PC-9 (cell line): ENCODE measurements around the gene SKIL. TPM values are rescaled to one million over a fixed set of nuclear protein-coding genes. Genes with fewer than 3 reads are reported as not detected.

Experiments used
- BruUV-seq: library from RNA; stranded (reverse); fragments of 400-500 nt; replicated peaks from 2 replicates; lab custom pipeline; 2021; lab: Mats Ljungman, UMichigan
- CTCF ChIA-PET: fragments of 300-600 bp; sonication (Branson Sonifier 250); formaldehyde crosslinking; loops from one replicate; lab custom pipeline; 2022; ENCODE audit warnings: antibody characterized with exemption; lab: Charles Lee
- POLR2A ChIA-PET: fragments of 300-600 bp; sonication (Branson Sonifier 250); formaldehyde crosslinking; loops from one replicate; lab custom pipeline; 2022; ENCODE audit warnings: antibody characterized with exemption; ENCODE audit not compliant: unreplicated experiment; lab: Charles Lee
- DNase-seq, 2 experiments: peaks; one replicate each; pipeline versions ENCODE4 v3.0.0 to v3.0.0-alpha.2; 2015 to 2022; ENCODE audit warnings: mixed read lengths in 1 of 2
- H2AFZ ChIP-seq: fragments of 200-600 bp; sonication (generic); 2 replicates; pipeline ENCODE4 v1.8.1; 2017; ENCODE audit warnings: antibody characterized with exemption
- H3F3A ChIP-seq: fragments of 200-600 bp; sonication (generic); 2 replicates; pipeline ENCODE4 v1.8.1; 2017; ENCODE audit warnings: antibody characterized with exemption, mild to moderate bottlenecking, low read depth; ENCODE audit not compliant: insufficient read depth
- H3K27ac ChIP-seq: fragments of 200-600 bp; sonication (generic); 2 replicates; pipeline ENCODE4 v1.6.1; 2016; ENCODE audit warnings: mixed run types
- H3K27me3 ChIP-seq: fragments of 200-600 bp; sonication (generic); 2 replicates; pipeline ENCODE4 v1.6.1; 2016; ENCODE audit warnings: low read depth, mixed run types; ENCODE audit not compliant: insufficient read depth
- H3K36me3 ChIP-seq: fragments of 200-600 bp; sonication (generic); 2 replicates; pipeline ENCODE4 v1.6.1; 2016; ENCODE audit warnings: low read depth, mixed run types
- H3K4me1 ChIP-seq: fragments of 200-600 bp; sonication (generic); replicated peaks from 2 replicates; pipeline ENCODE4 v1.6.1; 2016; ENCODE audit warnings: mixed run types; ENCODE audit not compliant: insufficient read depth
- H3K4me2 ChIP-seq: fragments of 200-600 bp; sonication (generic); 2 replicates; pipeline ENCODE4 v1.6.1; 2017; ENCODE audit warnings: mixed run types
- H3K4me3 ChIP-seq: fragments of 200-600 bp; sonication (generic); 2 replicates; pipeline ENCODE4 v1.6.1; 2016; ENCODE audit warnings: mixed run types
- H3K79me2 ChIP-seq: fragments of 200-600 bp; sonication (generic); 2 replicates; pipeline ENCODE4 v1.6.1; 2017; ENCODE audit warnings: low read depth, mixed run types
- H3K9me2 ChIP-seq: fragments of 200-600 bp; sonication (generic); 2 replicates; pipeline ENCODE4 v1.8.1; 2017; ENCODE audit warnings: mild to moderate bottlenecking; ENCODE audit not compliant: insufficient read depth
- H3K9me3 ChIP-seq: fragments of 200-600 bp; sonication (generic); 2 replicates; pipeline ENCODE4 v1.8.1; 2016; ENCODE audit warnings: low read depth; ENCODE audit not compliant: insufficient read depth
- H4K20me1 ChIP-seq: fragments of 200-600 bp; sonication (generic); 2 replicates; pipeline ENCODE4 v1.8.1; 2017; ENCODE audit not compliant: insufficient read depth
- EZH2 ChIP-seq: fragments of 200-600 bp; sonication (generic); IDR thresholded peaks from 2 replicates; pipeline ENCODE4 v1.8.0; 2017; ENCODE audit warnings: antibody characterized with exemption, low read depth
- intact Hi-C: fragments of 100-400 bp; cut with micrococcal nuclease; formaldehyde crosslinking; loops from one replicate; pipeline ENCODE4 v1.10.0; 2022; ENCODE audit not compliant: unreplicated experiment
- total RNA-seq: library from RNA; stranded (reverse); gene quantifications from 2 replicates; pipeline ENCODE4 v1.2.3, GENCODE V29; 2021
- TF ChIP-seq, protein P1 (sequence below): fragments of 200-600 bp; sonication (generic); conservative IDR thresholded peaks from 2 replicates; pipeline ENCODE4 v1.6.1; 2017; ENCODE audit warnings: mixed run types, antibody characterized with exemption, mild to moderate bottlenecking, moderate library complexity

SKIL gene
- total RNA-seq, 1 experiment from 2014 or later, result 138 TPM

DNA sequence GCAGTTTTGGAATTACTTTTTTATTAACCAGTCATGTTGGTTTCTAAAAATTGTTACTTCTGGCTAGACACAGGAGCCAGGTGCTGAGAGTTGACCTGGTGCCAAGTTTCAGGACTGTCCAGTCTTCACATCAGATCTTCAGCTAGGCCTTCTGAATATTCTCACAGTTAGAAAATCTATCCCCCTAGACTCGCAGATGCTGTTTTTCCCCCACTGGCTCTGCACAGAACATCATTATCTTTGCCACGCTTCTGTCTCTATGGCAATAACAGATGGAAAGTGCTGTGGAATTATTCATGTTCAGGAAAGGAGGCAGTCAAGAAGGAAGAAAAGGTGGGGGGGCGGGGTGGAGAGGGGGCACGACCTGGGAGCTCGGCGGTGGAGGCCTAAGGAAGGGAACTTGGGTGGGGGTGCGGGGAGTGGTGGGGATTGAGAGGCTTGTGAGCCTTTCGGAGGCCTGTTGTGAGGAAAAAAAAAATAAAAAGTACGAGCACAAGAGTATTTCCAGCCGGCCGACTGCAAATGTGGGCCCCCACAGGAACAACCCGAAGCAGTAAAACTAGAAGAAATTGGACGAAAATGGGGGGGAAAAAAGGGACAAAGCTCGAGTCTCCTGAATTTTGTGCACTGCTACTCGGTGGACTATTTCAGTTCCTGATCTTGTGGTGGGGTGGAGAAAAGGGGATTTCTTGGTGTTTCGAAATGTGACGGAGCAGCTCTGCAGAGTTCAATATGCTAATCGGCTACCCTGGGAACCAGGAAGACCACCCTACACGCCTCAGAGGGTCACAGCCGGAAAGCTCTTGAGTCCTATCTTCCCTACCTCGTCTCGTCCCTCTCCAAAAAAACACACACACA, 1.5 kb upstream of the SKIL start:
- H3K4me2 ChIP-seq, result peak overlapping the region; percentile 84
- POLR2A ChIA-PET, result interaction anchor here (0.5 to 2.0 kb wide), 11 partner anchors 10 to 395 kb away, joined by 3 to 38 read pairs (median 4); no protein-coding TSS in a partner anchor
- H3F3A ChIP-seq, result peaks cover 25% of the 10 kb centered on the region
- TSS peak; percentile 99 for BruUV-seq
- H3K36me3 ChIP-seq, result peaks cover 15% of the 10 kb centered on the region
- H3K79me2 ChIP-seq, result peaks cover 33% of the 10 kb centered on the region
- H2AFZ ChIP-seq, result peak overlapping the region; percentile 92
- H3K27ac ChIP-seq, result peak overlapping the region; percentile 84
- CTCF ChIA-PET, result interaction anchor here (0.5 to 1.1 kb wide), 5 partner anchors 13 to 480 kb away, joined by 3 to 10 read pairs (median 3); no protein-coding TSS in a partner anchor
- peaks cover 19% of the 10 kb centered on the region; the same call in 1 of the 2 replicates for H4K20me1 ChIP-seq
- H3K27me3 ChIP-seq, result no peaks in the 10 kb centered on the region
- peak; percentile 27 to 48 for DNase-seq
- H3K9me2 ChIP-seq, result no peaks in the 10 kb centered on the region; the same call in 1 of the 2 replicates
- no peaks in the 10 kb centered on the region for H3K9me3 ChIP-seq
- no peak for TF ChIP-seq EZH2
- TF ChIP-seq, protein P1, sequence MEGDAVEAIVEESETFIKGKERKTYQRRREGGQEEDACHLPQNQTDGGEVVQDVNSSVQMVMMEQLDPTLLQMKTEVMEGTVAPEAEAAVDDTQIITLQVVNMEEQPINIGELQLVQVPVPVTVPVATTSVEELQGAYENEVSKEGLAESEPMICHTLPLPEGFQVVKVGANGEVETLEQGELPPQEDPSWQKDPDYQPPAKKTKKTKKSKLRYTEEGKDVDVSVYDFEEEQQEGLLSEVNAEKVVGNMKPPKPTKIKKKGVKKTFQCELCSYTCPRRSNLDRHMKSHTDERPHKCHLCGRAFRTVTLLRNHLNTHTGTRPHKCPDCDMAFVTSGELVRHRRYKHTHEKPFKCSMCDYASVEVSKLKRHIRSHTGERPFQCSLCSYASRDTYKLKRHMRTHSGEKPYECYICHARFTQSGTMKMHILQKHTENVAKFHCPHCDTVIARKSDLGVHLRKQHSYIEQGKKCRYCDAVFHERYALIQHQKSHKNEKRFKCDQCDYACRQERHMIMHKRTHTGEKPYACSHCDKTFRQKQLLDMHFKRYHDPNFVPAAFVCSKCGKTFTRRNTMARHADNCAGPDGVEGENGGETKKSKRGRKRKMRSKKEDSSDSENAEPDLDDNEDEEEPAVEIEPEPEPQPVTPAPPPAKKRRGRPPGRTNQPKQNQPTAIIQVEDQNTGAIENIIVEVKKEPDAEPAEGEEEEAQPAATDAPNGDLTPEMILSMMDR, result no peak
- peak overlapping the region; percentile 61 for H3K4me3 ChIP-seq
- H3K4me1 ChIP-seq, result peaks cover 48% of the 10 kb centered on the region
- intact Hi-C loops, result loop anchor here (2.0 kb wide), 2 partner anchors 459 to 583 kb away; partner anchors contain the start of gene MYNN

DNA sequence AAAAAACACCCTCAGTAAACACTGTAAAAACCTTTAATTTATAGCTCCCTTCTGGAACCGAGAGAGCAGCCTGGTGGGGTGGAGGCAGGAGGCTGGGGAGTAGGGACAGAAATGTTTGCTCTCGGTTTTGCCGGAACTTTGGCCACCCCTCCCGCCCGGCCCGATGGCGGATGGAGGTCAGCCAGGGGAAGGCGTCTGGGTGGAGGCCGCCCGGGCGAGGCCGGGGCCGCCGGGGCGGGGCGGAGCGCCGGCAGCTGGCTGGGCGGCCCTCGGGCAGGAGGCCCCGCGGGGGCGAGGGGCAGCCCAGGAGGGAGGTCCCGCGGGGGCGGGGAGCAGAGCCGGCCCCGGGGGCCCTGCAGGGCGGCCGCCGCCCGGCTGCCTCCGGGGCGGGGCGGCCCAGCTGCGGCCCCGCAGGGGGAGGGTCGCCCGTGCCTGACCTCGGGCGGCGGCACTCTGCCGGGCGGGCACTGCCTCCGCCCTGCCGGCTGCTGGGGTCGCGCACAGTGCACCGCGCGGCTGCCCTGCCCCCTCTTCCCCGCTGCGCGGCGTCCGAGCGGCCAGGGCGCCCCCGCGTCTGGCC, 829 bp upstream of the SKIL start:
- Histone ChIP-seq H3K36me3 (peaks cover 22% of the 10 kb centered on the region), H3K9me2 (no peaks in the 10 kb centered on the region; the same call in 1 of the 2 replicates), H3F3A (peaks cover 31% of the 10 kb centered on the region), H3K27ac (peak overlapping the region; percentile 84), H3K4me3 (peak overlapping the region; percentile 61), H2AFZ (peak overlapping the region; percentile 92), H3K4me2 (peak overlapping the region; percentile 84), H4K20me1 (peaks cover 26% of the 10 kb centered on the region; the same call in 1 of the 2 replicates), H3K27me3 (no peaks in the 10 kb centered on the region), H3K9me3 (no peaks in the 10 kb centered on the region), H3K79me2 (peaks cover 40% of the 10 kb centered on the region), H3K4me1 (peaks cover 55% of the 10 kb centered on the region)
- no peak for TF ChIP-seq EZH2
- CTCF ChIA-PET, result interaction anchor here (0.5 to 1.1 kb wide), 7 partner anchors 12 to 552 kb away, joined by 3 to 10 read pairs (median 4); partner anchors contain the start of gene EIF5A2
- POLR2A ChIA-PET, result interaction anchor here (0.5 to 2.0 kb wide), 17 partner anchors 10 to 460 kb away, joined by 3 to 38 read pairs (median 5); no protein-coding TSS in a partner anchor
- intact Hi-C loops, result loop anchor here (1.0 to 2.0 kb wide), 5 partner anchors 12 to 584 kb away; partner anchors contain the start of gene MYNN
- DNase-seq, result peak; percentile 77 to 96
- BruUV-seq, result no TSS peak

DNA sequence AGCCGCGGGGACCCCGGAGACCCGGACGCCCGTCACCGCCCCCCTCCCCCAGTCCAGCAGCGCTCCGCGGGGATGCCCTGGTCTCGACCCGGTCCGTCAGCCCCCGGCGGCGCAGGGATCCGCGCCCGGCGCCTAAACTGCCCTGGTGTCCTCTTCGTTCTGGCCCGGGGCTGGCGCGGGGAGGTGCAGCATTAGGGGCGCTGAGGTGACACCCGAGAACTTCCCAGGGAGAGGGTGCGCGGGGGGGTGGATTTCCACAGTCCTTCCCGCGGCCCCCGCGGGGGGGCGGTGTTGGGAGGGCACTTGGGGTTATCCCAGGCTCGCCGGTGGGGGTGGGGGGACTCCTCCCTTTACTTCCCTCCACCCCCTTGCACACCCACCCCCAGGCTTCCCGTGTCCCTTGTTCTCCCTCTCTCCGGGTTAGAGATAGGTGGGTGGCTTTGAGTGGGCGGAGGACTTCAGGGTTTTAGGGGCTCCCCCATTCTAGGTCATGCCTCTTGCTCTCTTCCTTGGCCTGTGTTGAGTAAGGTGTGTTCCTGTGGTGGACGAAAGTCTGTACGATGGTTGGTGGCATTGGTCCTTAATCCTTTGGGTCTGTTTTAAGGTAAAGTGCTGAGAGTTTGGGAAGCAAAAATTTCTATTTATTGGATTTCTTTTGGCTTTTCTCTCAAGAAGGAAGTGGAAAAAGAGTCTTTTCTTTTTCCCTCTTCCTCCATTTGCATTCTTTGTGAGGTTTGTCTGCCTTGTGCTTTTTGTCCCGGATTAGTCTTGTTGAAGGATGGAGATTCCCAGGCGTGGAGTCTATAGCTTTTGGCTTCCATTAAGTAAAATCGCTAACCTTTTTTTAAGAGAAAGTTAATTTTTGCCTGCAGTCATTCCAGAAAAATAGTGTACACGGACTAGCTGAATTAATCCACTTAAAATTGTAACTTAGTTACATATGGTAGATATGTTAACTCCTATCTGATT, 811 bp downstream of the SKIL start:
- DNase-seq, result peak; percentile 71 to 95
- Histone ChIP-seq H3K27me3 (no peaks in the 10 kb centered on the region), H4K20me1 (peaks cover 34% of the 10 kb centered on the region; the same call in 1 of the 2 replicates), H3K4me2 (peak overlapping the region; percentile 82), H3K36me3 (peaks cover 33% of the 10 kb centered on the region), H3K79me2 (peaks cover 56% of the 10 kb centered on the region), H3K4me3 (peak overlapping the region; percentile 74), H3F3A (peaks cover 36% of the 10 kb centered on the region), H2AFZ (peak overlapping the region; percentile 84), H3K9me2 (no peaks in the 10 kb centered on the region), H3K27ac (peak overlapping the region; percentile 79), H3K4me1 (peaks cover 71% of the 10 kb centered on the region), H3K9me3 (no peaks in the 10 kb centered on the region)
- no peak for TF ChIP-seq EZH2
- TF ChIP-seq, protein P1, result peak; percentile 58
- POLR2A ChIA-PET, result interaction anchor here (0.5 to 2.0 kb wide), 4 partner anchors 35 to 354 kb away, joined by 4 to 38 read pairs (median 12); no protein-coding TSS in a partner anchor
- intact Hi-C loops, result loop anchor here (1.0 to 2.0 kb wide), 2 partner anchors 28 to 450 kb away; no protein-coding TSS in a partner anchor
- TSS peak; percentile 63 for BruUV-seq
- CTCF ChIA-PET, result interaction anchor here (0.6 to 0.7 kb wide), 3 partner anchors 16 to 478 kb away, joined by 3 to 11 read pairs (median 6); no protein-coding TSS in a partner anchor
